CD4-positive, alpha-beta T cell treated with Interleukin-1 beta for 1 hour (primary cell): ENCODE results near the gene INPP5A.
"Not testable (repeated sequence)": the region's sequence is repeated elsewhere in the genome, so short reads cannot be mapped to it uniquely, and the experiment has no call there.

ENCODE experiments used
- DNase-seq, 2 donors: peaks; one replicate each; pipeline ENCODE4 v3.0.0-alpha.2; 2020 to 2022

The INPP5A gene

DNA sequence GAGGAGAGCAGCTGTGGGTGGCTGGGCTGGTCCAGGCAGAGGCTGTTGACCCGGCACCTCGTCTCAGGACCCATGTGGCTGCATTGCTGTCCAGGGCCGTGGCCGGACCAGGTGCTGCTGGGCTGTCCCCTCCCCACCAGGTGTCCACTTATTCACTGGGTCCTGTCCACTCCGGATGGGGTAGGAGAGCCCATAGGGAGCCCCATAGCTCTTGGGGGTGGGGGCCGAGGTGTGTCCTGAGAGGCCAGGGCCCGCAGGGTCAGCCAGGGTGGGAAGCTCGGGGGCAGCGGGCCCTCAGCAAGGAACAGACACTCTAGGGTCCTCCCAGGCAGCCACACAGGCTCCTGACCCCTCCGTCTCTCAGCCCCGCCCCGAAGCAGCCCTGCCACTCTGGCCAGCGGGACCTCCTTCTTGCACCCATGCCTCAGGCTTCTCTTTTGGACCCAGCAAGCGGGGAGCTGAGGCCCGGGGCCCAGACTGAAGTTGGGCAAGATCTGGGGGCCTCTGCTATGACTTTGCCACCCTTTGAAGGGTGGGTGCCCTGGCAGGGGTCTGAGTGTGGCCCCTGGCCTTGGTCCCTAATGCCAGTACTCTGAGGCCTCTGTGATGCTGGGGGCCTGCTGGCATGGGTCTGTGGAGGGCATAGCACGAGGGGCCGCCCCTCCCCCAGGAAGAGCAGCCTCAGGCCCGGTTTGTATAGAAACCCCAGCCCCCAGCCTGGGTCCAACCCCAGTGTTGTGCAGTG is 162.0 kb downstream of the INPP5A start:
- DNase-seq: no peak

DNA sequence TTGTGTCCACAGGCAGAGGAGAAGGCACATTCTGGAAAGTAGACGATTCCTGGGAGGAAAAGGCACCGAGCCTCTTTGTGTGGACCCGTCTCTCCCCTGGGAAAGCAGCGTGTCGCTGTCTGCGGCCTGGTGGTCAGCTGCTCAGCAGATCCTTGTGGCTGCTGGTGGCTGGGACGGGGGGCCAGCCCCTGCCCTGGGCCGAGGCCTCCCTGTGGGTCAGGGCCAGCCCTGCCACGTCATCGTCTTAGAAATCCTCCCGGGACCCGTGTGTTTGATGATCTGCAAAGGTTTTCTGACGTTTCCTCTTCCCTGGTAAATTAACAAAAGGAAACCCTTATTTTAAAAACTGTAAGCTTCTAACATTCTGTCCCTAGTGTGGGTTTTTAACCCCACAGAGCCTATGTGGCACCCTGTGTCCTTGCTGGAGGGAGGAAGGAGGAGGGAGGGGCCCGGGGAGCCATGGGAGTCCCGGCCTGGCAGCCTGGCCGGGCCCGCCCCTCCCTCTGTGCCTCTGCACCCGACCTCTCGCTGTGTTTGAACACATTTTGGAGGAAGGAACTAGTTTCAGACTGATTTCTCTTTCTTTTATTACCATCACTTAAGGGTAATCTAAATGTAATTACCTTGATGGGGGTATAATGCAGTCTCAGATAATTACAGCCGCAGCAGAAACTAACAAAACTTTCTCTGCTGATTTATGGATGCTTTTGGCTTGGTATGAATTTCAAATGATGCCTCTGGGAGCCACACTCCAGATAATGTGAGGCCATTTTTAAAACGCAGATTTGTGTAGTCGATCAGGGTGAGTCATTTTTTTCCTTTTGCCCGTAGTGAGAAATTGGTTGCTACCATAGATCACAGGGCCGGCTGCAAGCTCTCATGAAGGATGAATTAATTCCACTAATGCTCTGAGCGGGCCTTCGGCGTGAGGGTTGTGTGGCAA is 162.8 kb downstream of the INPP5A start:
- DNase-seq: no peak

- DNase-seq: no peak
These were observed 163.7 kb downstream of the INPP5A start for GRCh38 chr10:132701099-132701845.

DNA sequence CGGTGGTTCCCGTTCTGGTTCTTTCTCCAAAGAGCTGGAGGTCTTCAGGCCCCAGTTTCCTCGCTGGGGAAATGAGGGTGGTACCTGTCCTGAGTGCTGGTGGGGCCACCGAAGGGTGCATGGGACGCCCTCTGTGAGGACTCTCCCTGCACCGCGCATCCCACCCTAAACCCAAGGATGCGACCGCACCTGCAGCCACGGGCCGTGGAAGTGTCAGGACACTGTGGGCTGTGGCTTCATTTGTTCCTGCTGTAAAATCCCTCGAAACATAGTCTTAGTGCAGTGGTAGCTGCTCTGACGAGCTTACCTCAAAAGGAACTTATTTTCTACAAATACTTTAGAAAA is 164.2 kb downstream of the INPP5A start:
- no peak for DNase-seq

DNA sequence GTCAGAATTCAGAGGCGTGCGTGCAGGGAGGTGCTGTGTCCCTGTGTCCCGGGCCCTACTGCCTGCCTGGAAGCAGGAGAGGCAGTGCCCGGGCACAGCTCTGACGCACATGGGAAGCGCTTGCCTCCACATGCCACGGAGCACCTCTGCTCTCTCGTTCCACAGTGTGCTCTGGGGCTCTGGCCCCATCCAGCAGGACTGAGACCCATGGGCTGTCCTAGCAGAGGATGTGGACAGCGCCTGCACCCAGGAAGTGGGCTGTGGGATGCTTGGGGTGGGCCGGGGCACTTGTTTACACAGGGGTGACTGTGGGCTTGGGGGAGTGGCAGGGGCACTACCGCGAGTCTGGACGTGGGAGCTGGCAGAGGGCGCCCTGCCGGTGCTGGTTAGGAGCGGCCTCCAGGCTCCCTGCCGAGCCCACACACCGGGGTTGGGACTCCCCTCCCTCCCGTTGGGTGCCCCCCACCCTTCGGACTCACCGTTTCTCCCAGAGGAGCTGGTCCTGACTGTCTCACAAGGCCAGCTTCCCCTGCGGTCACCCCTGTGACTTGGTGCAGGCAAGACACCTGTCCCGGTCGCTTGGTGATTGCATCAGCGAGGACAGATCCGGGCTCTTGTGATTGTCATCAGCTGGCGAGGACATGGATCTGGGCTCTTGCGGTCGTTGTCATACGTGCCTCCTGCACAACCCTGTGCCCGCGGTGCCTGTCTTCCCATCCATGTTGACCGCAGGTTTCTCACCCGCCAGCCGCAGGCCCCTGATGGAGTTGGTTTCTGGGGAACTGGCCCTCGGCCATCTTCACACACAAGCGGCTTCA is 165.2 kb downstream of the INPP5A start:
- DNase-seq: no peak

GRCh38 chr10:132703419-132704007 is 165.9 kb downstream of the INPP5A start:
- no peak for DNase-seq

DNA sequence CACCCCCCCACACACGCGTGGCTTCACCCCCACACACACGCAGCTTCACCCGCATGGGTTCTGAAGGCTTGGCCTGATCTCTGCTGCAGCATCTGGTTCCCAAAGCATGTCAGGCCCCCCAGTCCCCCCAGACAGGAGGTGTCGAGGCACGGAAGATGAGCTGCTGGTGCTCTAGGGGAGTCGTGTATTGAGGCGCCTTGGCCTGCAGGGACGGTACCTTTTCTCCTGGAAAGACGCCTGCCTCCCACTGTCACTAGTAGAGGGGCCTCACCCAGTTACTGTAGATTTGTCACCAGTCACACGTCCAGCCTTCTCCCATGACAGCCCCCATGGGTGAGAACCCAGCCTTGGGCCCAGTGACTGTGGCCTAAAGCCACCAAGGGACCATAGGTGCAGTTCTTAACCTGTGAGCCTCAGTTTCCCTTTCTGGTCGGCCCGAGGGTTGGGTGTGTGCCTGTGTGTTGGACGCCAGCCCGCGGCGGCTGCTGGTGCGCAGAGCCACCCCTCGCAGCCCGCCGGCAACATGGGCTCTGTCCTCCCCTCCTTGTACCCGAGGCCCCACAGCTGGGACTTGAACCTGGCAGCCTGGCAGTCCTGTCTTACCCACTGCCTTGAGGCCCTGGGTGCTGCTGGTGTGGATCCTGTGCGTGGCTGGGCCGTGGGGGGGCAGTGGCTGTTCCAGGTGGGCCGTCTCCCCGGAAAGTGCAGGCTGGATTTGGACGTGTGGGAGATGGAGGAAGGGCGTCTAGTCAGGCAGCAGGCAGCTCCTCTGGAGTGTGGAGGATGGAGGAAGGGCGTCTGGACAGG is 166.6 kb downstream of the INPP5A start:
- no peak for DNase-seq

DNA sequence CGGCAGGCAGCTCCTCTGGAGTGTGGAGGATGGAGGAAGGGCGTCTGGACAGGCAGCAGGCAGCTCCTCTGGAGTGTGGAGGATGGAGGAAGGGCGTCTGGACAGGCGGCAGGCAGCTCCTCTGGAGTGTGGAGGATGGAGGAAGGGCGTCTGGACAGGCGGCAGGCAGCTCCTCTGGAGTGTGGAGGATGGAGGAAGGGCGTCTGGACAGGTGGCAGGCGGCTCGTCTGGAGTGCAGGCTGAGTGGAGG is 167.2 kb downstream of the INPP5A start:
- DNase-seq: not testable (repeated sequence)

DNA sequence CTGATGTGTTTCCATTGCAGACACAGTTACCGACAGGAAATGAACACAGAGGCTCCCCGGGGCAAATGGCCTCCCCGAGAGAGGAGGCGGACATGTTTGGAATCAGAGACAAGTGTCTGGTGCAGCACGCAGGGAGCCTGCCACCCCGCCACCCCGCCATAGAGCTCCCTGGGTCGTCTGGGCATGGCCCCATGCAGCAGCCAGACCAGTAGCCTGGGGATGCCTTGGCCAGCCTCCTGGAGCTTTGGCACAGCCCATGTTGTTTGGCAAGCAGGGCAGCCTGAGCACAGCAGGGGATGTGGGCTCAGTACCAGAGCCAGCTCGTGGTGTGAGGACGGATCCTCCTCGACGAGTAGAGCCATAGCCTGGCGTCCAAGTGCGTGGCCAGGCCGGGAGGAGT is 167.6 kb downstream of the INPP5A start:
- DNase-seq: no peak

GRCh38 chr10:132705943-132706342 is 168.4 kb downstream of the INPP5A start:
- DNase-seq: no peak

DNA sequence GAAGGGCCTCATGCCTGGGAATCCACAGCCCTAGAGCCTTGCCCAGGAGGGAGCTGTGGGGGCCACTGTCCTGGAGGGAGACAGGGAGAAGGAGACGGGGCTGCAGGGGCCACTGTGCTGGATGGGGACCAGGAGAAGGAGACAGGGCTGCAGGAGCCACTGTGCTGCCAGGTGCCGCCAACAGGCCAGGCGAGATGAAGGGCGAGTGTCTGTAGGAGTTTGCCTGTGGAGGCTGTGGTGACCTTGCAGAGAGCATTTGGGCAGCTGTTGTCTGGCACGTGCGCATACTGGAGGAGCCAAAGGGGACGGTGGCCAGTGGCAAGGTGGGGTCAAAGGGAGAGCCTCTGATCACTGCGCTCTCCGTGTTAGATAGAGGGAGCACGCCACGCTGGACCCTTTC is 169.1 kb downstream of the INPP5A start:
- DNase-seq: no peak

GRCh38 chr10:132707121-132707775 is 169.7 kb downstream of the INPP5A start:
- no peak for DNase-seq

- DNase-seq: no peak
These were observed 170.2 kb downstream of the INPP5A start for GRCh38 chr10:132707776-132708171.

DNA sequence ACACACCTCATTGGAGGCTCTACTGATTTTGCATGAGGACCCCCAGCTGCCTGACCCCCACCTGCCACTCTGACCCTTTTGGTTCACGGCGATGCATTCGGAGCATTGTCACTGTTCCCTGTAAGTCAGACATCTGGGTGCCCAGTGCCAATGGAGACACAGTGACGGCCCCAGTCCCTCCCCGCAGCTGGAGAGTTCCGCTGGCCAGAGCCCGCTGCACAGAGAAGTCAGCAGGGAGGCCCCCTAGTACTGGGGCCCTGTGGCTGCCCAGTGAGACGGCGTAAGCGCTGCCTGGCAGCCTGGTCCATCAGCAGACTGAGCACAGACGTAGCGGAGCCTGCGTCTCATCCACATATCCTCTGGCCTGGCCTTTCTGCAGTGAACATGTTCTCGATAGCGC is 170.9 kb downstream of the INPP5A start:
- DNase-seq: no peak

- DNase-seq: no peak
These were observed 171.3 kb downstream of the INPP5A start for GRCh38 chr10:132708936-132709335.

GRCh38 chr10:132709471-132709951 is 171.9 kb downstream of the INPP5A start:
- DNase-seq: no peak

DNA sequence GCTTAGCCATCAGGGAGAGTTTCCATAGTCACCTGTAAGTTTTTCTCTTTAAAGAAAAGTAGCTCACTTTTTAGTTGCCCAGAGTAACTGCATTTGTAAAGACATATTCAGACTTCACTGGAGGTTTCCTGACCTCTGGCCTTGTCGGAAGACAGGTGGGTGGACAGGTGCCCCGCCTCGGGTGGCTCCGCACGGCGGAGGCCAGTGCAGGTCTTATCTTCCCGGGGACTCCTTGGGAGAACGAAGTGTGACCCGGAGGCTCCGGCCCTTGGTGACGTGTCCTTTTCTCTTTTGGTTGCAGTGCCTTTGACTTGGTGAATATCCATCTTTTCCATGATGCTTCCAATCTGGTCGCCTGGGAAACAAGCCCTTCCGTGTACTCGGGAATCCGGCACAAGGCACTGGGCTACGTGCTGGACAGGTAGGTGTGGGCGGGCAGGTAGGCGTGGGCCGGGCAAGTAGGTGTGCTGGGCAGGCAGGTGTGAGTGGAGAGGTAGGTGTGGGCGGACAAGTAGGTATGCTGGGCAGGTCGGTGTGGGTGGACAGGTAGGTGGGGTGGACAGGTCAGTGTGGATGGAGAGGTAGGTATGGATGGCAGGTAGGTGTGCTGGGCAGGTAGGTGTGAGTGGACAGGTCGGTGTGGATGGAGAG is 172.6 kb downstream of the INPP5A start:
- no peak for DNase-seq

DNA sequence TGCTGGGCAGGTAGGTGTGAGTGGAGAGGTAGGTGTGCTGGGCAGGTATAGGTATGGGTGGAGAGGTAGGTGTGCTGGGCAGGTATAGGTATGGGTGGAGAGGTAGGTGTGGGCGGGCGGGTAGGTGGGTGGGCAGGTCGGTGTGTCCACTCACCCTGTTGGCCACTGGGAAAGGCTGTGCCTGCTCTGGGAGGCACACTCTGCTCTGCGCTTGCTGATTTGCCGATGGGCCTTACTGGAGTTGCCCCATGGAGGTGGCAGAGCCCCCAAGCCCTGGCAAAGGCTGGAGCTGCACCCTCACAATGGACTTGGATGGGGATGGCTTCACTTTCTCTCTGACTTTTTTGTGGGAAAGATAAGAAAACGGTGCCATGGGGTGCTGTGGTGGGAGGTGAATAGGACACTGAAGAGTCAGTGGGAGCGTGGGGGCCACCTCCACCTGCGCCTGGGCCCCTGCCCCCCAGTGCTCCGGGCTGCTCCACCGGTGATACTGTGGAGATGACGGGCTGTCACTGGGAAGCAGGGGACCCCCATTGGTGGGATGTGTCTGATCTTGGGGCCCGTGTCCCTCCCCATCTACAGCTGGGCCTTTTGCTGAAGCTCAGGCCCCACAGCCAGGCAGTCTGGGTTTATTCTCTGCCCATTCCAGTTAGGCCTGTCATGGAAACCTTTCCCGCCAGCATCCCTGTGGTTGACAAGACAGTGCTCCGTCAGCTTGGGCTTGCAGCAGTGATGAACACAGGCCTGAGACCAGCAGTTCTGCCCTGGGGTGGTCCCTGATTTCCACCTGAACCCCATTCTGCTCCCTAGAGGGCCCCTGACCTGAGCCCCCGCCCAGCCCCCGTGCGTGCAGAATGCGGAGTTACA is 173.4 kb downstream of the INPP5A start:
- DNase-seq: no peak

DNA sequence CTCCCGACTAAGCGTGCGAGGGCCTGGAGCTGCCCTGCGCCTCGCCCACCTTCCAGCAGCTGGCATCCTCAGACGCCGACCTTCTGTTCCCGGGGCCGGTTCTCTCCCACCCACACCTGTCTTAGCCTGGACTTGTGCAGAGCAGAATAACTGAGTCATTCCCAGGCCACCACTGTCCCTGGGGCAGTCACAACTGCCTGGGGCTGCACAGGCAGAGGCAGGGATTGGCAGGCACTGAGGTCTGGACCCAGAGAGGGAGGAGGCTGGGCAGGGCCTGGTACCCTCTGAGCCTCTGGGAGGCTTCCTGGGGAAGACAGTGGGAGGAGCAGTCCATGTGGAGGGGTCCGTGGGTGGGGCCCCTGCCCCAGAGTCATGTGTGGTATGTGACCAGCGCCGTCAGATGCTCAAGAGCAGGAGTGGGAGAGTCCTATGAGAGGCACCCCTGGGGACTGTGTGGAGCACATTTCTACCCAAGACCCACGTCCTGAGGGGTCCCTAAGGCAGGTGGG is 174.1 kb downstream of the INPP5A start:
- no peak for DNase-seq
